IPS DF 4.7 (cell line): Measurements from ENCODE around the gene GTPBP3.

Experiments
- DNase-seq: peaks from one replicate; pipeline ENCODE4 v3.0.0-alpha.2; 2013; ENCODE audit warnings: low spot score; ENCODE audit errors: extremely low read depth

The GTPBP3 gene

GRCh38 chr19:17380426-17381138 is 43.2 kb downstream of the GTPBP3 start:
- DNase-seq, result no peak

GRCh38 chr19:17385878-17386611 is 48.7 kb downstream of the GTPBP3 start:
- DNase-seq, result no peak

- no peak for DNase-seq
Observed at GRCh38 chr19:17389288-17389687, 51.9 kb downstream of the GTPBP3 start.

GRCh38 chr19:17389957-17390664 is 52.8 kb downstream of the GTPBP3 start:
- DNase-seq, result no peak

GRCh38 chr19:17390665-17391370 is 53.5 kb downstream of the GTPBP3 start:
- DNase-seq, result no peak

- no peak for DNase-seq
Observed at GRCh38 chr19:17391371-17392151, 54.2 kb downstream of the GTPBP3 start.
